Bone marrow (tissue), 2 donors: Measurements from ENCODE around the gene UBE2R2.
"Not testable (repeated sequence)": the region's sequence is repeated elsewhere in the genome, so short reads cannot be mapped to it uniquely, and the experiment has no call there.

ENCODE experiments used
- DNase-seq, 2 donors: peaks; one replicate each; lab custom pipeline; 2025; lab: John Stamatoyannopoulos, UW

The UBE2R2 gene

DNA sequence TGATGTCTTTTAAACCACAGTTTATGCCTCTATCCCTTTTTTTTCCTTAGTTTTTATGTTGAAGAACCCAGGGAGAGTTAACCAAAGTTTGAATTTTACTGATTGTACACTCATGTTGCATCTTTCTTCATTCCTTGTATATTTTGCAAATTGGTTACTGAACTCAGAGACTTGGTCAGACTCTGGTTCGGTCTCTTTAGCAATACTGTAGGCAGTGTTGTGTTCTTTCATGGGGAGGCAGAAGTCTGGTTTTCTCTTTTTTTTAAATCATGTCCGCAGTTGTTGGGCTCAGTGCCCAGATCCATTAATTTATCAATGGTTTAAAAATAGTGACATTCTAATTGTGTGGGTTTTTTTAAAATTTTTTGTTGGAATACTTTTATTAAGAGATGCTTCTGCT lies 23.4 kb downstream of the UBE2R2 start:
- no peak for DNase-seq

DNA sequence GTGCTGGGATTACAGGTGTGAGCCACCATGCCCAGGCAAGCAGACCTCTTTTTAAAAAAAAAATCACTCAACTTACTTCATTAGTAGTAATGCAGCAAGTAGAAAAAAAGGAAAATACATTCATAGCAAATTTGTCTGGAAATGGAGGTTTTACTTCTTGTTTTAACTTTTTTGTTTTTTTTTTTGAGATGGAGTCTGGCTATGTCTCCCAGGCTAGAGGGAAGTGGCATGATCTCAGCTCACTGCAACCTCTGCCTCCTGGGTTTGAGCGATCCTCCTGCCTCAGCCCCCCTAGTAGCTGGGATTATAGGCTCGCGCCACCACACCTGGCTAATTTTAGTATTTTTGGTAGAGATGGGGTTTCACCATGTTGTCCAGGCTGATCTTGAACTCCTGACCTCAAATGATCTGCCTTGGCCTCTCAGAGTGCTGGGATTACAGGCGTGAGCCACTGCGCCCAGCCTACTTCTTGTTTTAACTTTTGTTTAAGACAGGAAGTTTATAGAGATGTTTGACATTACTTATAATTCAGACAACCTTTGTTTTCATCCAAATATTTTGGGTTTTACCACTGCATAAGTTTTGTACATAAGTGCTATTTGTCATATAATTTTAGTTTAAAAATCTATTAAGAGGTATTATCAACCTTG lies 26.5 kb downstream of the UBE2R2 start:
- DNase-seq: no peak

DNA sequence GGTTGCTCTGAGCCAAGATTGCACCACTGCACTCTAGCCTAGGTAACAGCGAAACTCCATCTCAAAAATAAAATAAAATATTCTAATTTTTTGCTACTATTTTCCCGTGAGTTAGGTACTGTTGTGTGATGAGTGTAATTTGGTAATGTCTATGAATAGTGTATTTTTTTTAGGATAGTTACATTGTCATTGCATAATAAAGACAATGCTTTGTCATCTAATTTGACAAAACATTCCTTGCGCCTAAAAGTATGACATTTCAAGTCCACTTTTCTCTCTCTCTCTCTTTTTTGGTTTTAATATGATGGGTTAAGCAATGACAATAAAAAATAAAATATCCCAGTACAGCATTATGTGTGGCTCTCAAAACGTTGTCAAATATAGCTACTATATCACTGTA lies 29.3 kb downstream of the UBE2R2 start:
- no peak for DNase-seq

DNA sequence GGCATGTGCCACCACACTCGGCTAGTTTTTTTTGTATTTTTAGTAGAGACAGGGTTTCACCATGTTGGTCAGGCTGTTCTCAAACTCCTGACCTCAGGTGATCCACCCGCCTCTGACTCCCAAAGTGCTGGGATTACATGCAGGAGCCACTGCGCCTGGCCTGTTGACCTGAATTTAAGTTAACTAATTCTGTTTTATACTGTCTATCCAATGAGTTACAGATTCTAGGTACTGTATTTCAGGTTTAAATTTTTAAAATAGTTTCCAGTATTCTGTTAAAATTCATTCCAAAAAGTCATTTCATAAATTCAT lies 30.9 kb downstream of the UBE2R2 start:
- not testable (repeated sequence) for DNase-seq

DNA sequence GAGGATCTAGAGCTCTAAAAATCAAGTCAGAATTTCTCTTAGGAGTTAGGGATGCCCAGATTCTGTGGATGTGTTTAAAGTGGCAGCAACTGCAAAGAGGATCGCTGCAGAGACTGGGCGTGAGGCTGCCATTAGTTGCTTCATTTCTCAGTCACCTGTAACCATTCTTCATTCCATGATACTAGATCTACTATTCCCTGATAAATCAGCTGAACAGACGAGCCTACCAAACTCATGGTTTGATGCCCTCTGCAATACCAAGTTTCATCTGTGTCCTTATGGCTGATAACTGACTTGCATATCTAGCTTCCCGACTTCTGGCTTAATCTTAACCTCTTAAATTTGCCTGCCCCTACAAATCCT lies 33.3 kb downstream of the UBE2R2 start:
- DNase-seq: no peak

DNA sequence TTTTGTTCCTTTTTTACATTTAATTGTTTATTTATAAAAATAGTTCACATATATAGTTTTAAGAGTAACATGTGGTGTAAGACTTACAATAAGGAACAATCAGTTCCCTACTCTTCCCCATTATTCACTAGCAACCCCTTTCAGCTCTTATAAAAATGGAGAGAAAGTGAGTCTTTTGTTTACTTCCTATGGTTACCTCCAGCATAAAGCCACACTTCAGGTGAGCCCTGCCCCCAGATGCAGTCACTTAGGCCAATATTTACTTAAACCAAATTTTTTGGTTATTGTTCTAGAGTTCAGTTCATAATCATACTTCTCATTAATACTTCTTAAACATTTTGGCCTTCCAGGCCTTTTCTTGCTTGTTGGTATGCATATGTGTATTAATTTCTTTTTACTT lies 33.7 kb downstream of the UBE2R2 start:
- DNase-seq: no peak

DNA sequence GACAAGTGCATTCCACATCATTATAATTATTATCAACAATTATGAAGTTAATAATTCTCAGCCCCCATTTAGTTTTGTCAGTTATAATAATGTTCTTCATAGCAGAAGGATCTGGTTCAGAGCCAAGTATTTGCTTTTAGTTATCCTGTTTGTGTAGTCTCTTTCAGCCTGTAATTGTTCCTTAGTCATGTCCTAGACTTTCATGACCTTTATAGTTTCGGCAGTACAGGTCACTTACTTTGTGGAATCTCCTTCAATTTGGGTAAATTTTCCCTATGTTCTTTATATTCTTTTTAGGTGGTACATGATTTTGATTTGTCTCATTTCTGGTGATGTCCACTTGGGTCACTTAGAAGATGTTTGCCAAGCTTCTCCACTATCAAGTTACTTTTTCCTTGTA lies 34.3 kb downstream of the UBE2R2 start:
- no peak for DNase-seq

DNA sequence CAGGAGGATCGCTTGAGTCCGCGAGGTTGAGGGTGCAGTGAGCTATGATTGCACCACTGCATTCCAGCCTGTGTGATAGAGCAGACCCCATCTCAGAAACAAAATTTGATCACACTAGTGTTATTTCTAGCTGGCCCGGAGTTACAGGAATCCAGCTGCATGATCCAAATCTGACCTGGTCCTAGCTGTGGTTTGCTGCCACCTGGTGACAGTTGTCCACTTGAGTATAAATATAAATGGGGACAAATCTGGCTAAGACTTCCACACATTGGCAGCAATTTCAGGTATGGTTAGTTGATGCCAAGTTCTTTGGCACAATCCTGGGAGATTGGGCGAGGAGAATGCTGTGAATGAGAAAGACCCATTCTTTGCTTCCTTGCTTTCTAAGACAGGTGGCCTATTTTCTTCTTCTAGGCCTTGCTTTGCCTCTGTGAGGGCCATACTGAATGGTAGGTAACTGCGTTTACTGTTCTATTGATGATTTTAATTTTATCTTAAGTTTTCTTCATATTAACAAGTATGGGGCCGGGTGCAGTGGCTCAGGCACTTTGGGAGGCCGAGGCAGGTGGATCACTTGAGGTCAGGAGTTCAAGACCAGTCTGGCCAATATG lies 35.4 kb downstream of the UBE2R2 start:
- peak; percentile 5 to 12 for DNase-seq

DNA sequence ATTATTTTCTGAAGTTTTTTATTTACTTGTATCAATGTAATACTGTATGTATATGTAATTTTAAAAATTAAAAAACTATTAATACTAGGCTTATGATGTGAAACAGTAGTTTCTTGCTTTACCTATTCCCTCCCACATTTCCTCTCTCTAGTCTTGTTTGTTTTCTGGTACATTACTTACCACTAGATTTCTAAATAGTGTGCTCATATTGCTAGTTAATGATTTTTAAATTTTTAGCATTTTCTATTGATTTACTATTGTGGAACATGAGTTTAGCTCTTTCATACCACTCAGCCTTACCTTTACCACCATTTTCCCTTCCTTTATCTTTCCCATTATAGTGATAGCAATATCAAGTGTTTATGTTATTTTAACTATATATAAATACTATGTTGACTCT lies 39.3 kb downstream of the UBE2R2 start:
- no peak for DNase-seq

DNA sequence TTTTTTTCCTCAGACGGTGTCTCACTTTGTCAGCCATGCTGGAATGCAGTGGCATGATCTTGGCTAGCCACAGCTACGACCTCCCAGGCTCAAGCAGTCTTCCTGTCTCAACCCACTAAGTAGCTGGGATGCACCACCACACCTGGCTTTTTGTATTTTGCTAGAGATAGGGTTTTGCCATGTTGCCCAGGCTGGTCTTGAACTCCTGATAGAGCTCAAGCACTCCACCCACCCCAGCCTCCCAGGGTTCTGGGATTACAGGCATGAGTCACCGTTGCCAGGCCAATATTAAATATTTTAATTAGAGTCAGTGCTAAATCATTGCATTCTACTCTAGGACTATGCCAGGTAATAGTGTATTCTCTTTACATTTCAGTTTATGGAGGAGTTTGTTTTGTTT lies 41.5 kb downstream of the UBE2R2 start:
- no peak for DNase-seq

DNA sequence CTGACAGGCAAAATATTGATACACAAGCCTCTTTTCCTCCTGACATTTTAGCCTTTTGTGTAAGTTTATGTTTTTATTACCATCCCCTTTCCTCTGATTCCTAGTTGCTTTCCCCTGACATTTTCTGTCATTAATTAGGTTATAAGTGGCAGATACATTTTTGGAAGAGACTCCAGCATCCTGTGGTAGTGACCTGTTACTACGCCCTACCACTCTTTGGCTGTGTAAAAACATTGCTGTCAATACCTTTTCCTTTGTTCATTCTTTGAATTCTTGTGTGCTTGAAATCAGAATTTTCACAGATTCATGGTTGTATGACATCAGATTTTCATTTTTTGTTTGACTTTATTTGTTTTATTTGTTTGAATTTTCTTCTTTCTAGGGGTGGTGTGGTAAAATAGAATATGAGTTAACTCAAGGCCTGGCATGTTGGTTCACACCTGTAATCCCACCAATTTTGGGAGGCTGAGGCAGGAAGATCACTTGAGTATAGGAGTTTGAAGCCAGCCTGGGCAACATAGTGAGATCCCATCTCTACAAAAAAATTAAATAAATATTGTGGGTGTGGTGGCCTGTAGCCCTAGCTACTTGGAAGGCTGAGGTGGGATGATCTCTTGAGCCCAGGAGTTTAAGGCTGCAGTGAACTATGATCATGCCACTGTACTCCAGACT lies 43.4 kb downstream of the UBE2R2 start:
- no peak for DNase-seq

DNA sequence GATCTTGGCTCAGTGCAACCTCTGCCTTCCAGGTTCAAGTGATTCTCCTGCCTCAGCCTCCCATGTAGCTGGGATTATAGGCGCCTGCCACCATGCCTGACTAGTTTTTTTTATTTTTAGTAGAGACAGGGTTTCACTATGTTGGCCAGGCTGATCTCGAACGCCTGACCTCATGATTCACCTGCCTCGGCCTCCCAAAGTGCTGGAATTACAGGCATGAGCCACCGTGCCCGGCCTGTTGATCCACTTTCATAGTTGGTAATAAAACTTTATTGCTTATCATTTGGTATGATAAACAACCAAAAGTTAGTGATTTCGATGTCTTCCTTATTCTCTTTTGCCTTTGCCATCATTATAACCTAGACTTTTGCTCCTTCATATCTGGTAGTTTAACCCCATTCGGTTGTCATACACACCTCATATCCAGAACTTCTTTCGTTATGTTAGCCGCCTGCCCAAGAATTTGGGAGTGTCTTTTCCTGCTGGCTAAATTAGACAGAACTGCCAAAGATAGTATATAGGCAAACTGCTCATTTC lies 45.0 kb downstream of the UBE2R2 start:
- DNase-seq: no peak

DNA sequence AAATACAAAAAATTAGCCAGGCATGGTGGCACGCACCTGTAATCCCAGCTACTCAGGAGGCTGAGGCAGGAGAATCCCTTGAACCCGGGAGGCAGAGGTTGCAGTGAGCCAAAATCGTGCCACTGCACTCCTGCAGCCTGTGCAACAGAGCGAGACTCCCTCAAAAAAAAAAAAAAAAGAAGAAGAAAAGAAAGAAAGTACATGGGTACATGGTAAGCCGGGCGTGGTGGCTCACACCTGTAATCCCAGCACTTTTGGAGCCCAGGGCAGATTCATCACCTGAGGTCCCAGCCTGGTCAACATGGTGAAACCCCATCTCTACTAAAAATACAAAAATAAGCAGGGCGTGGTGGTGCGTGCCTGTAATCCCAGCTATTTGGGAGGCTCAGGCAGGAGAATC lies 46.1 kb downstream of the UBE2R2 start:
- not testable (repeated sequence) for DNase-seq

DNA sequence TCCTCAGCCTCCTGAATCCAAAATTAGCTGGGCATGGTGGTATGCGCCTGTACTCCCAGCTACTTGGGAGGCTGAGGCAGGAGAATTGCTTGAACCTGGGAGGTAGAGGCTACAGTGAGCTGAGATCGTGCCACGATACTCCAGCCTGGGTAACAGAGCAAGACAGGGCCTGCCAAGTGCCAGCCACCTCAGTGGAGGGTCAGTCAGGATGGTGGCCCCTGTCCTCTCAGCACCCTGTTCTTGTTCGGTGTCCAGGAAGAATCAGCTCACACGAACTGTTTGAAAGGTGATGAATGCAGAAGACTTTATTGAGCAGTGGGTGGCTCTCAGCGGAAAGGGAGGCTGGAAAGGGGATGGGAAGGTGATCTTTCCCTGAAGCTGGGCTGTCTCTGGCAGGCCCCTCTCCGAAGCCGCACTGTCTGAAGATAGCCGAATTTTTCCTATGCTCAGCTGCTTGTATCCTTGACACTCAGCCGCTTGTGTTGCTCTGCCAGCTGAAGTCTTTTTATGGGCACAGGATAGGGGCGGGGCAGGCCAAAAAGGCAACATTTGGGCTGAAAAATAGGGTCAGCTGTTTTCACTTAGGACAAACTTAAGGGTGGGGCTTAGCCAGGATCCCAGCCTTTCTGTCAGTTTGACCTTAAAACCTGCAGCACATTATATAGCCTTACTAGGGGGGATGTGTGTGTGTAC lies 50.9 kb downstream of the UBE2R2 start:
- DNase-seq: no peak

DNA sequence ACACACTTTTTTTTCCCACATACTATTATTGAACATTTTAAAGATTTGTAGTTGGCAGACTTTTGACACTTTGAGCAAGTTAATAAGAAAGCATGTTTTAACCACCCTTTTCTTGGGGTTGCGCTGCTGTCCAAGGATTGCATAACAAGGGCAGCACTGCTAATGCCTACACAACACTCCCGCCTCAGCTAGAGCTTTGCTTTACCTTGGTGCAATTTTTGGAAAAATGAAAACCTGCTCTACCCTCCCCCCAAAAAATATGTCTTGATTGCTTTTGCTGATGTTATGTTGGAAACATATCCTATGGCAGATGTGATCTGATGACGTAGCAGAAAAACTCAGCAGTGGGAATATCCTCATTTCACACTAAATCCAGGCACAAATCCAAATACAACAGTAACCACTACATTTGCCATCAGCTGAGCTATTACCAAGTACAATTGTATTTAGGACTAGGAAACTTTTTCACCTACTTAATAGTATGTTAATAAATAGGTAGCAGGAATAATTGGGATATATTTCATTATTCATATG lies 51.5 kb downstream of the UBE2R2 start:
- no peak for DNase-seq

DNA sequence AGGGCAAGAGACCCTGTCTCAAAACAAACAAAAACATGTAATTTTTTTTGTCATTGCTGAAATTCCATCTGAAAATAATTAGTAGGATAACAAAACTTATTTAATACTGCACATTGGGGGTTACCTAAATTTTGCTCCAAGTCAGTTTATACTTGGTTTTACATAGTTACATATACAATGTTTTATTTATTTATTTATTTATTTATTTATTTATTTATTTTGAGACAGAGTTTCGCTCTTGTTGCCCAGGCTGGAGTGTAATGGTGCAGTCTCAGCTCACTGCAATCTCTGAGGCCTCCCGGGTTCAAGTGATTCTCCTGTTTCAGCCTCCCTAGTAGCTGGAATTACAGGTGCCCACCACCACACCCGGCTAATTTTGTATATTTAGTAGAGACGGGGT lies 52.3 kb downstream of the UBE2R2 start:
- not testable (repeated sequence) for DNase-seq

DNA sequence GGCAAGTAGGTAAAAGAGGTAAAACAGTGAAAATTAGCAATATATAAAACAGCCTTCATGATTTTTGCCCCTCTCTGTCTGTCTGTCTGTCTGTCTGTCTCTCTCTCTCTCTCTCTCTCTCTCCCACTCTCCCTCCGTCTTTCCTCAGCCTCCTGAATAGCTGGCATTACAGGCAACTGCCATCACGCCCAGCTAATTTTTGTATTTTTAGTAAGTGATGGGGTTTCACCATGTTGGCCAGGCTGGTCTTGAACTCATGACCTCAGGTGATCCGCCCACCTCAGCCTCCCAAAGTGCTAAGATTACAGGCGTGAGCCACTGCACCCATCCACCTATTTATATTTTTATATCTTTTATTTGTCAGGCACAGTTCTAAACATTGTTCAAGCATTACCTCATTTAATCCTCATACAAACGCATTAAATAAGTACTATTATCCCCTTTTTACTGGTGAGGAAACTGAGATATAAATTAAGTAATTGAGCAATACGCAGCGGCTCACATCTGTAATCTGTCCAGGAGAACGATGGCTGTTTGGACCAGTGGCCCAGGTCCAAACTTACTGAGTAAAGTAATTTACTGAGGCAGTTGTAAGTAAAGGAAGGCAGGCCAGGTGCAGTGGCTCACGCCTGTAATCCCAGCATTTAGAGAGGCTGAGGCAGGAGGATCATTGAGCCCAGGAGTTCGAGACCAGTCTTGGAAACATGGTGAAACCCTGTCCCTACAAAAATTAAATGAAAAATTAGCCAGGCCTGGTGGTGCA lies 60.9 kb downstream of the UBE2R2 start:
- DNase-seq: no peak

DNA sequence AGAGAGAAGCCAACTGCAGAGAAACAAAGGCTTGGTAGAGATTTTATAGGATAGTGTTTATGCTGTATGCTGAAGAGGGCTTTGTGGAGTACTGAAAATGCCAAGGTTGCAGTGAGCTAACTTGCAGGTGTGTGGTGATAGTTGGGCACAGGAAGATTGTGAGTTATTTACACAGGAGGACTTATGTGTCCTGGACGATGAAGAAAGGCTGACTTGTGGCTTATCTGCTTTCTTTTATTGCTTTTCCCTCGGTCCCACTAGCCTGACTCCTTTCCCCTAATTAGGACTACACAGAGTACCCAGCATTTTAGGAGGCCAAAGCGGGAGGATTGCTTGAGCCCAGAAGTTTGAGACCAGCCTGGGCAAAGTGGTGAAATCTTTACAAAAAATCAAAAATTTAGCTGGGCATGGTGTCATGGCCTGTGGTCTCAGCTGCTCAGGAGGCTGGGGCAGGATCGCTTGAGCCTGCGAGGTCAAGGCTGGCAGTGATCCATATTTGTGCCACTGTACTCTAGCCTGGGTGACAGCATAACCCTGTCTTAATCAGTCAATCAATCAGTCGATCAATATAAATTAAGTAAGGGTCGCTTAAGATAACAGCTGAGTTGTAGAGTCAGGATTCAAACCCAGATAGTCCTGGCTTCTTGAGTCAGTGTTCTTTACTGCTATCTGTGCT lies 61.9 kb downstream of the UBE2R2 start:
- DNase-seq: no peak

DNA sequence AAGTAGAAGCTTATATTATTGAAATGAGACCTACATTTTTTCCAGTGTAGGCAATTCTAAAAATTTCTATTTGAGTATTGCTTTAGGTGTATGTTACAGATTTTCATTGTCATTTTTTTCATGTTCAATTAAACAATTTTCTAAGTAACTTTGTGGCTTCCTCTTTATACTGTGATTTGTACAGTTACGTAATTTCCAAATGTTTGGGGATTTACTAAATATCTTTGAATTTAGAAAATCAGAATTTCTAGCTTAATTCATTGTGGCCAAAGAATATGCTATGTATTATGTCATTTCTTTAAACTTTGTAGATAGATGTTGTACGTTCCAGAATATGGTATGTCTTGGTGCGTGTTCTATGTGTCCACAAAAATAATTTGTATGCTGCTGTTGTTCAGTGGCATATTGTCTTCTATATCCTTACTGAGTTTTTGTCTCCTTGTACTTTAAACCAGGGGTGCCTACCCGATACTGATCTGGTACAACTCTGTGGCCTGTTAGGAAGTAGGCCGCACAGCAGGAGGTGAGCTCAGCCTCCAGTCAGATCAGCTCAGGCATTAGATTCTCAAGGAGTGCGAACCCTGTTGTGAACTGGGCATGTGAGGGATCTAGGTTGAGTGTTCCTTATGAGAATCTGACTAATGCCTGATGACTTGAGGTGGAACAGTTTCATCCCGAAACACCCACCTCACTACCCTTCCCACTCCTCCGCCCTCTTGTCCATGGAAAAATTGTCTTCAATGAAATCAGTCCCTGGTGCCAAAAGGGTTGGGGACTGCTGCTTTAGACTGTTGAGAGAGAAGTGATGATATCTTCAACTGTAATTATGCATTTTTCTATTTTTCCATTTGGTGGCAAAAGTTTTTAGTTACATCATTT lies 63.5 kb downstream of the UBE2R2 start:
- no peak for DNase-seq

DNA sequence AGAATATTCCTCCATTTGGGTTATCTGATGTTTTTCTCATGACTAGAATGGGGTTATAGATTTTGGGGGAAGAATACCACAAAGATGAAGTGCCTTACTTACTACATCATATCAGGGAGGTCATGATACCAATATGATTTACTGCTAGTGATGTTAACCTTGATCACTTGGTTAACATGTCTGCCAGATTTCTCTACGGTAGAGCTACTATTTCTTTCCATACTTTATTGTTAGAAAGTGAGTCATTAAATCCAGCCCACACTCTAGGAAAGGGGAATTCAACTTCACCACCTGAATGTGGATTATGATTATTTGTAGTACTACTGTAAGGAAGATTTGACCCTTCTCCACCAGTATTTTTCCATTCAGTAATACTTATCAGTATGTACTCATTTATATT lies 64.7 kb downstream of the UBE2R2 start:
- no peak for DNase-seq
